OCI-LY1 (cell line): ENCODE results near the gene LINC01488.

Source experiments
- H2AFZ ChIP-seq: fragments of 200-600 bp; sonication (generic), shearing (Covaris generic); 2 replicates; pipeline ENCODE4 v1.6.0; 2014; ENCODE audit warnings: antibody characterized with exemption, mild to moderate bottlenecking, low read length
- H3F3A ChIP-seq: fragments of 200-600 bp; sonication (generic), shearing (Covaris generic); 2 replicates; pipeline ENCODE4 v1.6.0; 2014; ENCODE audit warnings: mild to moderate bottlenecking, antibody characterized with exemption, low read length, moderate library complexity; ENCODE audit not compliant: insufficient read depth
- H3K27ac ChIP-seq: fragments of 200-600 bp; sonication (generic); 2 replicates; pipeline ENCODE4 v1.5.1; 2014; ENCODE audit warnings: low read length, mixed run types, mild to moderate bottlenecking, low read depth; ENCODE audit not compliant: poor library complexity, severe bottlenecking
- H3K27me3 ChIP-seq: fragments of 200-600 bp; sonication (generic); 2 replicates; pipeline ENCODE4 v1.6.0; 2014; ENCODE audit warnings: antibody characterized with exemption, mild to moderate bottlenecking, low read length, moderate library complexity; ENCODE audit not compliant: insufficient read depth
- H3K36me3 ChIP-seq: fragments of 200-600 bp; sonication (generic); 2 replicates; pipeline ENCODE4 v1.6.1; 2014; ENCODE audit warnings: mild to moderate bottlenecking, antibody characterized with exemption, low read length, moderate library complexity, mixed read lengths; ENCODE audit not compliant: insufficient read depth
- H3K4me1 ChIP-seq: fragments of 200-600 bp; sonication (generic); 2 replicates; pipeline ENCODE4 v1.5.1; 2014; ENCODE audit warnings: mild to moderate bottlenecking, low read length, moderate library complexity; ENCODE audit not compliant: insufficient read depth, severe bottlenecking
- H3K4me2 ChIP-seq: fragments of 200-600 bp; sonication (generic), shearing (Covaris generic); 2 replicates; pipeline ENCODE4 v1.6.1; 2014; ENCODE audit warnings: low read length
- H3K4me3 ChIP-seq: fragments of 200-600 bp; sonication (generic); 2 replicates; pipeline ENCODE4 v1.5.1; 2014; ENCODE audit warnings: low read length, low read depth, mild to moderate bottlenecking, mixed read lengths; ENCODE audit not compliant: poor library complexity, severe bottlenecking
- H3K79me2 ChIP-seq: fragments of 200-600 bp; shearing (Covaris generic); 2 replicates; pipeline ENCODE4 v1.6.1; 2016; ENCODE audit warnings: mixed run types, low read length, mixed read lengths; ENCODE audit not compliant: insufficient read depth
- H3K9ac ChIP-seq: fragments of 200-600 bp; sonication (generic), shearing (Covaris generic); 2 replicates; pipeline ENCODE4 v1.6.1; 2014; ENCODE audit warnings: mild to moderate bottlenecking, low read length, mixed read lengths
- H3K9me2 ChIP-seq: fragments of 200-600 bp; sonication (generic), shearing (Covaris generic); 2 replicates; pipeline ENCODE4 v1.6.1; 2014; ENCODE audit warnings: low read depth, mild to moderate bottlenecking, low read length, mixed read lengths
- H3K9me3 ChIP-seq: fragments of 200-600 bp; shearing (Covaris generic); 2 replicates; pipeline ENCODE4 v1.6.1; 2014; ENCODE audit warnings: low read length, mixed read lengths
- H4K20me1 ChIP-seq: fragments of 200-600 bp; sonication (generic), shearing (Covaris generic); 2 replicates; pipeline ENCODE4 v1.6.0; 2016; ENCODE audit warnings: mild to moderate bottlenecking, low read length; ENCODE audit not compliant: insufficient read depth
- EZH2 ChIP-seq: fragments of 200-600 bp; sonication (generic), shearing (Covaris generic); IDR thresholded peaks from 2 replicates; pipeline ENCODE4 v1.8.0; 2017; ENCODE audit warnings: borderline replicate concordance, mixed run types, mild to moderate bottlenecking, antibody characterized with exemption, low read length, moderate library complexity, mixed read lengths
- TF ChIP-seq, protein P1 (sequence below): fragments of 200-600 bp; sonication (generic), shearing (Covaris generic); IDR thresholded peaks from 2 replicates; pipeline ENCODE4 v1.5.1; 2017; ENCODE audit warnings: mild to moderate bottlenecking, antibody characterized with exemption, low read length, moderate library complexity, mixed read lengths

The LINC01488 gene

DNA sequence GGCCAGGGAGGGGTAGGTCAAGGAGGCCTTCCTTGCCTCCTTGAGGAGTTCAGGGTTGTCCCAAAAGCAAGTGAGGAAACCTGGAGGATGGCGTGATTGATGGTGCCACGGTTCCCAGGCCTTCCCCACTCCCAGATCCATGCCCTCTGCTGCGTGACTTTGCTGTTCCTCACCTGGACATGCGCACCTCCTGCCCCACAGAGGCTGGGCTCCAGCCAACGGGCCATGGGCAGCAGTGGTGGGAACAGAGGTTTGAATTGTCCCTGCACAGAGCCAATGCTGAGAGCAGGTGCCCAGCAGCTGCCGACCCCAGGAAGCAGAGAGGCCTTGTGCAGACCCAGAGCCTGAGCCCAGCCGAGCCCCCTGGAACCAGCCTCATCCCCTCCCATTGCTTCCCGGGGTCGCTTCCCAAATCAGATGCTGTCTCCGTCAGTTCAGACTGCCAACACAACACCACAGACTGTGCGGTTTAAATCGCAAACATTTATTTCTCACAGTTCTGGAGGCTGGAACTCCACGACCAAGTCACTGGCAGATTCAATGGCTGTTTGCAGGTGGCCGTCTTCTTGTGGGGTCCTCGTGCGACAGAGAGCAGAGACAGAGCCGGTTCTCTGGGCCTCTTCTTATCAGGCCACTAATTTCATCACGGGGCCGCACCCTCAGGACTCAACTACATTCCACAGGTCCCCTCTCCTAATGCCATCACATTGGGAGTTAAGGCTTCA is 6.2 kb upstream of the LINC01488 start:
- H3K4me2 ChIP-seq = no peak overlapping the region
- no peaks in the 10 kb centered on the region for H3K79me2 ChIP-seq
- H2AFZ ChIP-seq = no peak overlapping the region
- TF ChIP-seq EZH2 = no peak
- TF ChIP-seq, protein P1, sequence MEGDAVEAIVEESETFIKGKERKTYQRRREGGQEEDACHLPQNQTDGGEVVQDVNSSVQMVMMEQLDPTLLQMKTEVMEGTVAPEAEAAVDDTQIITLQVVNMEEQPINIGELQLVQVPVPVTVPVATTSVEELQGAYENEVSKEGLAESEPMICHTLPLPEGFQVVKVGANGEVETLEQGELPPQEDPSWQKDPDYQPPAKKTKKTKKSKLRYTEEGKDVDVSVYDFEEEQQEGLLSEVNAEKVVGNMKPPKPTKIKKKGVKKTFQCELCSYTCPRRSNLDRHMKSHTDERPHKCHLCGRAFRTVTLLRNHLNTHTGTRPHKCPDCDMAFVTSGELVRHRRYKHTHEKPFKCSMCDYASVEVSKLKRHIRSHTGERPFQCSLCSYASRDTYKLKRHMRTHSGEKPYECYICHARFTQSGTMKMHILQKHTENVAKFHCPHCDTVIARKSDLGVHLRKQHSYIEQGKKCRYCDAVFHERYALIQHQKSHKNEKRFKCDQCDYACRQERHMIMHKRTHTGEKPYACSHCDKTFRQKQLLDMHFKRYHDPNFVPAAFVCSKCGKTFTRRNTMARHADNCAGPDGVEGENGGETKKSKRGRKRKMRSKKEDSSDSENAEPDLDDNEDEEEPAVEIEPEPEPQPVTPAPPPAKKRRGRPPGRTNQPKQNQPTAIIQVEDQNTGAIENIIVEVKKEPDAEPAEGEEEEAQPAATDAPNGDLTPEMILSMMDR = no peak
- H3K27me3 ChIP-seq = 0 out of 2 replicates have a peak, but pooled peaks cover 3% of the 10 kb centered on the region
- no peak overlapping the region for H3K9ac ChIP-seq
- no peak overlapping the region for H3K27ac ChIP-seq
- H3K9me2 ChIP-seq = no peaks in the 10 kb centered on the region
- no peaks in the 10 kb centered on the region for H3K4me1 ChIP-seq
- no peaks in the 10 kb centered on the region for H4K20me1 ChIP-seq
- no peaks in the 10 kb centered on the region for H3F3A ChIP-seq
- H3K4me3 ChIP-seq = no peak overlapping the region
- H3K9me3 ChIP-seq = no peaks in the 10 kb centered on the region
- no peaks in the 10 kb centered on the region for H3K36me3 ChIP-seq

DNA sequence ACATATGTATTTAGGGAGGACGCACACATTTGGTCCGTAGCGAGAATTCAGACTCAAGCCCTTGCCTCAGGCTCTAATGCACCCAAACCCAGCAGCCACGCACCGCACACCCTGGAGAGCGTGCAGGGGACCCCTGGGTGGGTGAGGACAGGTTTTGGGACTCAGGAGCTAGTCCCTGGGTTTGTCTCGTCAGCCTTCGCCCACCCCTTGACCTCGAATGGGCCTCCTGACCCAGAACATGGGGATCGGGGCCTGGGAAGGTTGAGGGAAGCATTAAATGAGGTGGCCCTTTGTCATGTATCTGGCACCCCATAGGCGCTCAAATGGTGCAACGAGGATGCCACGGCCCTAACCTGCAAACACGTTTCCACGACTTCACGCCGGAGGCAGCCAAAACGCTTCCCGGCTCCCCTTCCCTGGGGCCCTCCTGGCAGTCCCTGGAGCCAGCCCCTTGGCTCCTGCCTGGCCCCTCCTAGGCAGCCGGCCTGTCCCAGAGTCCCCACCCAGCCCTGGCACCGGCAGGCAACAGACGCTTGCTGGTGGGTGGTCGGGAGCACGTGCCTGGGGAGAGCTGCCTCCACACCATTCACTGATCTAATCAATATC is 5.5 kb upstream of the LINC01488 start:
- Histone ChIP-seq H3K4me2 (no peak overlapping the region), H3K27me3 (0 out of 2 replicates have a peak, but pooled peaks cover 3% of the 10 kb centered on the region), H3F3A (no peaks in the 10 kb centered on the region), H3K27ac (no peak overlapping the region), H3K9ac (no peak overlapping the region), H3K4me3 (no peak overlapping the region), H3K9me2 (no peaks in the 10 kb centered on the region), H2AFZ (no peak overlapping the region), H3K9me3 (no peaks in the 10 kb centered on the region), H3K4me1 (no peaks in the 10 kb centered on the region), H4K20me1 (no peaks in the 10 kb centered on the region), H3K36me3 (no peaks in the 10 kb centered on the region), H3K79me2 (no peaks in the 10 kb centered on the region)
- TF ChIP-seq EZH2 = no peak
- TF ChIP-seq, protein P1 = no peak

DNA sequence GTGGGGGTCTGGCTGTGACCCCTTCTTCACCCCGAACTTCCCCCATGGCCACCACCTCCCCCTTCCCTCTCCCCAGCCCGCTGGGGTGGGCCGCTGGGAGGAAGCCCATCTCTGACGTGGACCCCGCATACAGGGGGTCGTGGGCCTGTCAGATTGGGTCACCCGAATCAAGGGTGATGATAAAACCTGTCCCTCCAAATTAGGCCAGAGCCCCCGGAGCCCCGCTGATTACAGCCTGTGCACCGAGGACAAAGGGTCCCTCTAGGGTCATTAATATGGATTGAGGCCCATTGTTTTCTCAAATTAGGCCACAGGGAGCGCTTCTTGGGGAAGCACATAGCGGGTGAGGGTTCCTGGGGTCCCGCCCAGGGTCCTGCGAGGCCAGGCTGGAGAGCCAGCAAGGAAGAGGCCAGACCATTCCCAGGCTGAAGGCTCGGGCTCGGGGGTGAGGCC is 4.9 kb upstream of the LINC01488 start:
- no peaks in the 10 kb centered on the region for H3K9me2 ChIP-seq
- no peaks in the 10 kb centered on the region for H3K79me2 ChIP-seq
- H3K36me3 ChIP-seq = no peaks in the 10 kb centered on the region
- no peaks in the 10 kb centered on the region for H4K20me1 ChIP-seq
- H3K27ac ChIP-seq = no peak overlapping the region
- no peak overlapping the region for H3K4me3 ChIP-seq
- H3K27me3 ChIP-seq = 0 out of 2 replicates have a peak, but pooled peaks cover 3% of the 10 kb centered on the region
- H2AFZ ChIP-seq = no peak overlapping the region
- no peaks in the 10 kb centered on the region for H3K4me1 ChIP-seq
- TF ChIP-seq EZH2 = no peak
- TF ChIP-seq, protein P1 = no peak
- H3K9ac ChIP-seq = no peak overlapping the region
- H3K4me2 ChIP-seq = no peak overlapping the region
- H3K9me3 ChIP-seq = no peaks in the 10 kb centered on the region
- H3F3A ChIP-seq = no peaks in the 10 kb centered on the region
